Activated CD8-positive, alpha-beta memory T cell treated with anti-CD3 and anti-CD28 coated beads, Interleukin-2, amount 50 U/mL, for 24 hours (primary cell): ENCODE measurements around the gene BRINP1.

Experiments
- DNase-seq: peaks from one replicate; pipeline ENCODE4 v3.0.0-alpha.2; 2020; ENCODE audit errors: extremely low read depth

Gene BRINP1

GRCh38 chr9:119368681-119369581 is at the start of gene BRINP1:
BRINP1 (minus strand) TSS chr9:119369435; CDS start chr9:119313355, 56,080 bp downstream.
- DNase-seq = no peak

- no peak for DNase-seq
Observed at GRCh38 chr9:119418721-119419120, 49.5 kb upstream of the BRINP1 start.

- DNase-seq = no peak
Observed at GRCh38 chr9:119416793-119417192, 47.6 kb upstream of the BRINP1 start.

- no peak for DNase-seq
Observed at GRCh38 chr9:119412399-119412798, 43.2 kb upstream of the BRINP1 start.

- no peak for DNase-seq
Observed at GRCh38 chr9:119409552-119409951, 40.3 kb upstream of the BRINP1 start.

GRCh38 chr9:119400606-119401005 is 31.4 kb upstream of the BRINP1 start:
- DNase-seq = no peak

- no peak for DNase-seq
Observed at GRCh38 chr9:119398350-119398749, 29.1 kb upstream of the BRINP1 start.

- DNase-seq = no peak
Observed at GRCh38 chr9:119391878-119392277, 22.6 kb upstream of the BRINP1 start.

- no peak for DNase-seq
Observed at GRCh38 chr9:119375892-119376291, 6.7 kb upstream of the BRINP1 start.

- no peak for DNase-seq
Observed at GRCh38 chr9:119372951-119373350, 3.7 kb upstream of the BRINP1 start.

GRCh38 chr9:119370816-119371215 is 1.6 kb upstream of the BRINP1 start:
- no peak for DNase-seq

GRCh38 chr9:119369680-119370366 is 588 bp upstream of the BRINP1 start:
- no peak for DNase-seq

- DNase-seq = no peak
Observed at GRCh38 chr9:119368179-119368578, 1.1 kb downstream of the BRINP1 start.

- DNase-seq = no peak
Observed at GRCh38 chr9:119367683-119368075, 1.6 kb downstream of the BRINP1 start.

- DNase-seq = no peak
Observed at GRCh38 chr9:119366909-119367682, 2.1 kb downstream of the BRINP1 start.

GRCh38 chr9:119365291-119366027 is 3.8 kb downstream of the BRINP1 start:
- DNase-seq = no peak

GRCh38 chr9:119360237-119360636 is 9.0 kb downstream of the BRINP1 start:
- no peak for DNase-seq

- no peak for DNase-seq
Observed at GRCh38 chr9:119357336-119358096, 11.7 kb downstream of the BRINP1 start.

- DNase-seq = no peak
Observed at GRCh38 chr9:119349351-119349825, 19.8 kb downstream of the BRINP1 start.
